Activated CD4-positive, alpha-beta T cell treated with anti-CD3 and anti-CD28 coated beads, Interleukin-2, amount 10 ng/mL, durations not matched to agents 7 days and 5 days (primary cell): ENCODE data around the gene IMPG1. TPM values are rescaled to one million over a fixed set of nuclear protein-coding genes. Genes with fewer than 3 reads are reported as not detected.

Source experiments
- CTCF ChIA-PET: fragments of 350-600 bp; sonication (Branson Sonifier 250); formaldehyde crosslinking; loops from one replicate; lab custom pipeline; 2021; ENCODE audit warnings: antibody characterized with exemption; lab: Charles Lee
- POLR2A ChIA-PET: fragments of 350-600 bp; sonication (Branson Sonifier 250); formaldehyde crosslinking; loops from one replicate; lab custom pipeline; 2021; ENCODE audit warnings: antibody characterized with exemption; lab: Charles Lee
- DNase-seq: peaks from one replicate; pipeline ENCODE4 v3.0.0-alpha.2; 2020
- H3K27ac Mint-ChIP-seq: one replicate; pipeline ENCODE4 v1.8.0; 2021; ENCODE audit warnings: mild to moderate bottlenecking, moderate library complexity, mixed read lengths
- H3K27me3 Mint-ChIP-seq: one replicate; pipeline ENCODE4 v1.8.0; 2021; ENCODE audit warnings: mixed read lengths
- H3K36me3 Mint-ChIP-seq: one replicate; pipeline ENCODE4 v1.8.0; 2021; ENCODE audit warnings: low read depth, mixed read lengths
- H3K4me1 Mint-ChIP-seq: one replicate; pipeline ENCODE4 v1.8.0; 2021; ENCODE audit warnings: mixed read lengths
- H3K4me3 Mint-ChIP-seq: one replicate; pipeline ENCODE4 v1.8.0; 2021; ENCODE audit warnings: mild to moderate bottlenecking, moderate library complexity, mixed read lengths
- H3K9me3 Mint-ChIP-seq: one replicate; pipeline ENCODE4 v1.8.0; 2021; ENCODE audit warnings: mixed read lengths
- total RNA-seq, 2 experiments: library from RNA; stranded (reverse); gene quantifications; one replicate each; pipeline ENCODE4 v1.2.3, GENCODE V29; 2021

Gene IMPG1
- total RNA-seq, 2 experiments from 2014 or later: not detected

DNA sequence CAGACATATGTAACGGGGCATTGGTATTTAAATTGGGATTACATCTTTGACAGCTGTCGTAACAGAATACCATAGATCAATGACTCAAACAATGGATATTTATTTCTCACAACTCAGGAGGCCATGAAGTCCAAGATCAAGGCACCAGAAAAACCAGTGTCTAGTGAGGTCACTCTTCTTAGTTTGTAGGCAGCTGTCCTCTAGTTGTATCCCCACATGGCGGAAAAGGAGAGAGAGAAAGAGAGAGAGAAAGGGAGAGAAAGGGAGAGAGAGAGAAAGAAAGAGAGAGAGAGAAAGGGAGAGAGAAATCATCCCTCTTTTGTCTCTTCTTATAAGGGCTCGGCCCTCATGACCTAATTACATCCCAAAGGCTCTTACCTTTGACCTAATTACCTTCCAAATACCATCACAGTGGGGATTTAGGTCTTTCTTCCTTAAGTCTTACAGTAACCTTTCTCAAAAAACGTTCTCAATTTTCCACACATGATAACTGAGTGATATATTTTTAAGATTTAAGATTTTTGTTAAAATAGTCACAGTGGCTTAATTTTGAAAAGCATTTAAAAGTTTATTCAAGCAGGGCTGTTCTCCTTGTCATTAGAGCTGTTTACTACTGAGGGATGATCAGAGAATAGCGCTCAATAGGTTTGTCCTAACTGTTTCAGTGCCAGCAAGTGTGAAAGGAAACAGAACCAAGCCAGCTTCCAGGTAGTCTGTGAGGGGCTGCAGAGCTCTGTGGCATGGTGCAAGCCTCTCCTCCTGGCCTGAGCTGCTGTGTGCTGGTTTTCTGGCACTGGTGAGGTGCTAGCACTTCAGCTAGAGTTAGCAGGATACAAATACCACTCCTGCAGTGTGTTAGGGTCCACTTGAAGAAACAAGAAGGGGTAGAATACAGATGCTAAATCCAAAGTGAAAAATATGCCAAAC lies 79.0 kb downstream of the IMPG1 start:
- H3K4me3 Mint-ChIP-seq: no peak overlapping the region
- no peak overlapping the region for H3K27ac Mint-ChIP-seq
- ChIA-PET POLR2A (no interaction called here), CTCF (no interaction called here)
- H3K36me3 Mint-ChIP-seq: no peaks in the 10 kb centered on the region
- no peaks in the 10 kb centered on the region for H3K4me1 Mint-ChIP-seq
- H3K27me3 Mint-ChIP-seq: no peaks in the 10 kb centered on the region
- peaks cover 4% of the 10 kb centered on the region for H3K9me3 Mint-ChIP-seq
- no peak for DNase-seq

DNA sequence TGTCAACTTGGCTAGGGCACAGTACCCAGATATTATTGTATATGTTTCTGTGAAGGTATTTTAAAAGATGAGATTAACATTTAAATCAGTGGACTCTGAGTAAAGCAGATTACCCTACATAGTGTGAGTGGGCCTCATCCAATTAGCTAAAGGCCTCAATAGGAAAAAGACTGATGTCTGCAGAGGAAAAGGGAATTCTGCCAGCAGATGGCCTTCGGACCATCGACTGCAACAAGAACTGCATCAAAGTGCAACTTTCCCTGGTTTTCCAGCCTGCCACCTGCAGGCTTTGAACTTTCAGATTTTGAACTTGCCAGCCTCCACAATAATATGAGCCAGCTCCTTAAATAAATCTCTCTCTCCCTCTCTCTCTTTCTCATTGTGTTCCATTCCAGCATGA lies 80.5 kb downstream of the IMPG1 start:
- DNase-seq: no peak
- Mint-ChIP-seq H3K4me1 (no peaks in the 10 kb centered on the region), H3K27me3 (no peaks in the 10 kb centered on the region), H3K27ac (no peak overlapping the region), H3K9me3 (peaks cover 4% of the 10 kb centered on the region), H3K36me3 (no peaks in the 10 kb centered on the region), H3K4me3 (no peak overlapping the region)
- POLR2A ChIA-PET: no interaction called here
- CTCF ChIA-PET: no interaction called here

- peaks cover 4% of the 10 kb centered on the region for H3K9me3 Mint-ChIP-seq
- H3K36me3 Mint-ChIP-seq: no peaks in the 10 kb centered on the region
- H3K4me1 Mint-ChIP-seq: no peaks in the 10 kb centered on the region
- ChIA-PET CTCF (no interaction called here), POLR2A (no interaction called here)
- H3K27me3 Mint-ChIP-seq: no peaks in the 10 kb centered on the region
- no peak overlapping the region for H3K4me3 Mint-ChIP-seq
- no peak for DNase-seq
- no peak overlapping the region for H3K27ac Mint-ChIP-seq
Measured at GRCh38 chr6:75986935-75987334, 85.5 kb downstream of the IMPG1 start.

GRCh38 chr6:75975904-75976303 lies 96.6 kb downstream of the IMPG1 start:
- Mint-ChIP-seq H3K4me1 (no peaks in the 10 kb centered on the region), H3K9me3 (no peaks in the 10 kb centered on the region), H3K27me3 (no peaks in the 10 kb centered on the region), H3K27ac (no peak overlapping the region), H3K36me3 (no peaks in the 10 kb centered on the region), H3K4me3 (no peak overlapping the region)
- ChIA-PET POLR2A (no interaction called here), CTCF (no interaction called here)
- no peak for DNase-seq

DNA sequence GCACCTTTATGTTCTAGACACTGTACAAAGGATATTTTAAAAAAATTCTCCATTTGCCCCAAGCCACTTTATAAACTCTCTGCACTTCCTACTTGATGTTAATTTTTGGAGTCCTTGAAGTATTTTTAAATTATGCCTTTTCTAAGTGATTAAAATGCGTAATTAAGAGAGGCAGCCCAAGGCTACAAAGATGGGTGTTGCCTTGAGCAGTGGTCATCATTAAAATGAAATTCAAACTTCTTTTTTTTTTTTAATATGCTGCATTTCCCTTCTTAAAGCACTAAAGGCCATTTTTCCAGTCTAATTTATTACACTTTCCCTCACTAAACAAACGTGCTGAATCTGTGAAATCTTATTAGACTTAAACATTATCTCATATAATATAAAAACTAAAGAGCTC lies 102.4 kb downstream of the IMPG1 start:
- ChIA-PET POLR2A (no interaction called here), CTCF (no interaction called here)
- H3K36me3 Mint-ChIP-seq: no peaks in the 10 kb centered on the region

DNA sequence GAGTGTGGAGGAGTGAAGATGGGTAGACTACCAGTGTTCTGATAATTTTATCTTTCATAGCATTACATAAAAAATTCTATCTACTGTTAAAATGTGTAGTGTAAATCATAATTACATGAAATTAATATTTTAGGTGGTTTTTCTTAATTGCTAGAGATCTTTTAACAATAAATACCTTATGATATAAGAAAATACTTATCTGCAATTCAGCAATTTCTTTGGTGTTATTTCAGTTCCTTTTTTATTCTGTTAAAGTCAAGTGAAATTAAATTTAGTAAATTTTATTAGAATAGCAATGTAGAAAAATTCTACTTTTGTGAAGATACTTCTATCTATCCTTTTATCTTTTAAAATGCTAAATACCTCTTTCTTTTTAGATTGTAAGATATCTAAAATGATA lies 104.3 kb downstream of the IMPG1 start:
- Mint-ChIP-seq H3K27me3 (no peaks in the 10 kb centered on the region), H3K27ac (no peak overlapping the region)
- POLR2A ChIA-PET: no interaction called here

More for the DNA sequence above, 102.4 kb downstream of the IMPG1 start:
- no peaks in the 10 kb centered on the region for H3K27me3 Mint-ChIP-seq
- no peaks in the 10 kb centered on the region for H3K9me3 Mint-ChIP-seq
- H3K4me3 Mint-ChIP-seq: no peak overlapping the region
- H3K27ac Mint-ChIP-seq: no peak overlapping the region
- H3K4me1 Mint-ChIP-seq: no peaks in the 10 kb centered on the region
- DNase-seq: no peak

DNA sequence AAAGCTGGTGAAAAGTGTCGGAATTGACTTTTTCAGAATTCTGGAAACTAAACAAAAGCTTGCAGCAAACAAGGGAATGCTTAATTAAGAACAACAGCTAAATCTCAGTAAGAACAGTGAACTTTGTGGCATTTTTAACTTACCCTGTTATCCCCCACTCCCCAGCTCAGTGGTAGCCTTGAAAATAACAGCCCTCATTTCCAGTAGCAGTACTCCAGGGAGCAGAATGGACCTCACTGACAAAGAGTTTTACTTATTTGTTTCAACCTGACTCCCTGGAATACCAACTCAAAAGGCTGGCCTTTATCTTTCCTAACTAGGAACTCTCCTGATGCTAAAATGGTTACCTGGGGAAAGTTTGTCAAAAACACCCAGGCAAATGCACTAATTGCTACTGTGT lies 108.9 kb downstream of the IMPG1 start:
- Mint-ChIP-seq H3K27ac (no peak overlapping the region), H3K36me3 (no peaks in the 10 kb centered on the region), H3K4me3 (no peak overlapping the region), H3K9me3 (no peaks in the 10 kb centered on the region), H3K27me3 (no peaks in the 10 kb centered on the region), H3K4me1 (no peaks in the 10 kb centered on the region)
- POLR2A ChIA-PET: no interaction called here
- DNase-seq: no peak
- CTCF ChIA-PET: no interaction called here

More for the DNA sequence above, 104.3 kb downstream of the IMPG1 start:
- Mint-ChIP-seq H3K4me1 (no peaks in the 10 kb centered on the region), H3K4me3 (no peak overlapping the region), H3K36me3 (no peaks in the 10 kb centered on the region), H3K9me3 (no peaks in the 10 kb centered on the region)
- no peak for DNase-seq
- CTCF ChIA-PET: no interaction called here

DNA sequence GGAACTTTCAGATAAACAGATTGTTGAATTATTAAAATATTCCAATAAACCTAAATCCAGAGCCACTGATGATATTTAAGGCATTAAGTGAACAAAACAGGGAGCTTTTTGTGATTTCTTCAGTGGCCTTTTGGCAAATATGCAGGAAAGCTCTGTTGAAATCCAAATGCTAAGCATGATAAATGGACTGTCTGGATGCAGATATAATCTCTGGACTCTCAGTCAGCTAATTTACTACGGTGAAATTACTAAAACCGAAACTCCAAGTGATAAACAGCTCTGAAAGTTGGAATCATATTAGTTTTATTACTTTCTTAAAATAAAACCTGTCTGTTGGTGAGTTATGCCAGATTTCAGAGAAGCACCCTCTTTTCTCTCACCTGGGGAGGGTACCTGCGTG lies 120.3 kb downstream of the IMPG1 start:
- CTCF ChIA-PET: no interaction called here
- H3K4me1 Mint-ChIP-seq: no peaks in the 10 kb centered on the region

DNA sequence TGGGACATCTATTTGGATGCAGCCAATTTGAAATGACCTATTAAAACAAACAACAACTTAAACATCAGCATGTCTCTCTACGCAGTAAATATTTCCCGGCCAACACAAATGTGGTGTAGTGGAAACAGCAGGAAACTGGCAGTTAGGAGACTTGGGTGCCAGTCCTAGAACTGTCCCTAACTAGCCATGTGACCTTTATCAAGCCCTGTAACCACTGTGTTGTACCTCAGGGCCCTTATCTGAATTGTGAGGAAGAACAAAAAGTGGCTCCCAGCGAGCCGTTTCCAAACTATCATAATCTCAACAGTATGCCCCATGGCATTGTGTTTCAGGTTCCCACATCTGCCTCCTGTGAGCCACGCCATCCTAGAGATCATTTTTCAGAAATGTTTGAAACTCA lies 124.5 kb downstream of the IMPG1 start:
- no peak for DNase-seq
- Mint-ChIP-seq H3K36me3 (no peaks in the 10 kb centered on the region), H3K9me3 (no peaks in the 10 kb centered on the region), H3K27ac (no peak overlapping the region), H3K27me3 (no peaks in the 10 kb centered on the region), H3K4me3 (no peak overlapping the region), H3K4me1 (no peaks in the 10 kb centered on the region)
- CTCF ChIA-PET: interaction anchor here (1.2 kb wide), 1 partner anchor 13 kb away, joined by 3 read pairs; no protein-coding TSS in a partner anchor
- POLR2A ChIA-PET: no interaction called here

More for the DNA sequence above, 120.3 kb downstream of the IMPG1 start:
- H3K27me3 Mint-ChIP-seq: no peaks in the 10 kb centered on the region
- no peak for DNase-seq
- no peaks in the 10 kb centered on the region for H3K9me3 Mint-ChIP-seq
- POLR2A ChIA-PET: no interaction called here
- no peak overlapping the region for H3K4me3 Mint-ChIP-seq
- no peak overlapping the region for H3K27ac Mint-ChIP-seq
- no peaks in the 10 kb centered on the region for H3K36me3 Mint-ChIP-seq

GRCh38 chr6:75946146-75946831 lies 126.2 kb downstream of the IMPG1 start:
- Mint-ChIP-seq H3K9me3 (no peaks in the 10 kb centered on the region), H3K27me3 (no peaks in the 10 kb centered on the region), H3K27ac (no peak overlapping the region), H3K36me3 (no peaks in the 10 kb centered on the region), H3K4me3 (no peak overlapping the region), H3K4me1 (no peaks in the 10 kb centered on the region)
- CTCF ChIA-PET: no interaction called here
- POLR2A ChIA-PET: no interaction called here
- DNase-seq: no peak

DNA sequence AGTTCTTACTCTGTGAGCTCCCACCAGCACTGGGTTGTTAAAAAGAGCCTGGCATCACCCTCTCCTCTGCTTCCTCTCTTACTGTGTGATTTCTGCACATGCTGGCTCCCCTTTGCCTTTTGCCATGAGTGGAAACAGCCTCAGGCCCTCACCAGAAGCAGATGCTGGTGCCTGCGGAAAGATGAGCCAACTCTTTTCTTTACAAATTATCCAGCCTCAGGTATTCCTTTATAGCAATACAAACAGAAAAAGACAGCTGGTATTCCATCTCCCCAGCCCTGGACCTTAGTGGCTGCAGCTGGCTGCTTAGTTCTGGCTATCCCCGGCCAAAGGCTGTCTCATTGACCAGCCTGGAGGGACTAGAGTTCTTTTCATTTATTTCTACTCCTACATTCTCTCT lies 129.1 kb downstream of the IMPG1 start:
- no peak overlapping the region for H3K27ac Mint-ChIP-seq
- no peaks in the 10 kb centered on the region for H3K4me1 Mint-ChIP-seq
- no peaks in the 10 kb centered on the region for H3K27me3 Mint-ChIP-seq
- no peaks in the 10 kb centered on the region for H3K36me3 Mint-ChIP-seq
- H3K9me3 Mint-ChIP-seq: no peaks in the 10 kb centered on the region
- DNase-seq: no peak
- no peak overlapping the region for H3K4me3 Mint-ChIP-seq
- CTCF ChIA-PET: no interaction called here
- POLR2A ChIA-PET: no interaction called here

- ChIA-PET POLR2A (no interaction called here), CTCF (no interaction called here)
- H3K9me3 Mint-ChIP-seq: no peaks in the 10 kb centered on the region
- H3K27ac Mint-ChIP-seq: no peak overlapping the region
- H3K27me3 Mint-ChIP-seq: peaks cover 3% of the 10 kb centered on the region
- H3K36me3 Mint-ChIP-seq: no peaks in the 10 kb centered on the region
- H3K4me1 Mint-ChIP-seq: no peaks in the 10 kb centered on the region
- DNase-seq: no peak
- no peak overlapping the region for H3K4me3 Mint-ChIP-seq
Measured at GRCh38 chr6:75941509-75941908, 131.0 kb downstream of the IMPG1 start.

DNA sequence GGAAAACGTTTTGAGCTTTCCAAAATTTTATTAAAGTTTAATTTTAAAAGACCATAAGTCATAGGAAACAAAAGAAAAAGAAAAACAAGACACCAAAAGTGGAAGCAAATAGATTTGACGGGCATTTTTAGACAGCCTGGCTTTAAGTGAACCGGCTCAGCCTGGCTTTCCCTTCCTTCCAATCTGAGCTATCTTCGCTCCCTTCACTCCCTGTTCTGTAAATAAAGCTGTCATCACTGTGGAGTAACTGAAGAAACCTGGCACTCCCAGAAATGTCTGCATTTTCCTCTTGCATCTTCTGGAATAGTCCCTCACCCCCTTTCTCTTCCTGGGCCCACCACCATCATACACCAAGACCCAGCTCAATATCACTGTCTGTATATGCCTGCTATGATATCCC lies 131.9 kb downstream of the IMPG1 start:
- Mint-ChIP-seq H3K4me1 (no peaks in the 10 kb centered on the region), H3K27ac (no peak overlapping the region), H3K36me3 (no peaks in the 10 kb centered on the region), H3K9me3 (no peaks in the 10 kb centered on the region), H3K27me3 (peaks cover 7% of the 10 kb centered on the region), H3K4me3 (no peak overlapping the region)
- POLR2A ChIA-PET: no interaction called here
- DNase-seq: no peak
- CTCF ChIA-PET: no interaction called here
